ENCODE results near the gene TMEM82. TPM values are rescaled to one million over a fixed set of nuclear protein-coding genes. Genes with fewer than 3 reads are reported as not detected.

The TMEM82 gene
- total and polyA plus RNA-seq, 2 of the 13 experiments (the other 11 are each of a cell fraction or from before 2014, with no cell fraction given), result 0.24 to 0.97 TPM

- ChIA-PET POLR2A (interaction anchor here (0.6 to 0.7 kb wide), 2 partner anchors 33 to 286 kb away, joined by 3 to 4 read pairs; no protein-coding TSS in a partner anchor), CTCF (ENCODE audit: low intra/inter-chr PET ratio, low total read pairs) (no interaction called here)
- peak overlapping the region; percentile 18; the same call in 1 of the 2 replicates for H3K4me2 ChIP-seq (ENCODE audit: low read depth, low read length)
- H3K9ac ChIP-seq (ENCODE audit: insufficient read depth, low read depth, low read length), result no peak overlapping the region
- no peaks in the 10 kb centered on the region for H3K36me3 ChIP-seq (replicated peaks in 1 of 2; ENCODE audit: control insufficient read depth in 1 of 2, insufficient read depth in 2 of 2, low read length in 2 of 2)
- ATAC-seq (no peak), FAIRE-seq (no peak), DNase-seq (ENCODE audit: low spot score) (no peak)
- H3K27ac ChIP-seq (ENCODE audit: extremely low read length, insufficient read depth, low read length), result no peak overlapping the region
- no peaks in the 10 kb centered on the region for H3K79me2 ChIP-seq (ENCODE audit: insufficient read depth, low read length)
- in situ Hi-C loops (cut with HindIII; ENCODE audit: extremely low pct_ligation_motif_present, low pct_unique_long_range_greater_than_20kb) (no loop called here), intact Hi-C loops (cut with micrococcal nuclease; ENCODE audit: unreplicated experiment) (no loop called here)
- H3K27me3 ChIP-seq (ENCODE audit: control insufficient read depth in 1 of 2, insufficient read depth in 2 of 2, low read length in 2 of 2), result peaks cover 1 to 31% of the 10 kb centered on the region in 2 experiments
- no TSS peak for BruUV-seq (replicated peaks)
- H3K4me3 ChIP-seq (replicated peaks in 1 of 3; ENCODE audit: insufficient read depth in 1 of 3, low read depth in 2 of 3, low read length in 3 of 3), result no peak overlapping the region
- H4K20me1 ChIP-seq (ENCODE audit: insufficient read depth, low read length), result no peaks in the 10 kb centered on the region
- H3K9me3 ChIP-seq (ENCODE audit: low read length), result no peaks in the 10 kb centered on the region
- peaks cover 67% of the 10 kb centered on the region for H3K4me1 ChIP-seq (ENCODE audit: insufficient read depth, low read length)
- TF ChIP-seq, protein P1, sequence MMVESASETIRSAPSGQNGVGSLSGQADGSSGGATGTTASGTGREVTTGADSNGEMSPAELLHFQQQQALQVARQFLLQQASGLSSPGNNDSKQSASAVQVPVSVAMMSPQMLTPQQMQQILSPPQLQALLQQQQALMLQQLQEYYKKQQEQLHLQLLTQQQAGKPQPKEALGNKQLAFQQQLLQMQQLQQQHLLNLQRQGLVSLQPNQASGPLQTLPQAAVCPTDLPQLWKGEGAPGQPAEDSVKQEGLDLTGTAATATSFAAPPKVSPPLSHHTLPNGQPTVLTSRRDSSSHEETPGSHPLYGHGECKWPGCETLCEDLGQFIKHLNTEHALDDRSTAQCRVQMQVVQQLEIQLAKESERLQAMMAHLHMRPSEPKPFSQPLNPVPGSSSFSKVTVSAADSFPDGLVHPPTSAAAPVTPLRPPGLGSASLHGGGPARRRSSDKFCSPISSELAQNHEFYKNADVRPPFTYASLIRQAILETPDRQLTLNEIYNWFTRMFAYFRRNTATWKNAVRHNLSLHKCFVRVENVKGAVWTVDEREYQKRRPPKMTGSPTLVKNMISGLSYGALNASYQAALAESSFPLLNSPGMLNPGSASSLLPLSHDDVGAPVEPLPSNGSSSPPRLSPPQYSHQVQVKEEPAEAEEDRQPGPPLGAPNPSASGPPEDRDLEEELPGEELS (CRISPR knock-in tag; IDR thresholded peaks at IDR 0.05), result no peak
- TF ChIP-seq, protein P2, sequence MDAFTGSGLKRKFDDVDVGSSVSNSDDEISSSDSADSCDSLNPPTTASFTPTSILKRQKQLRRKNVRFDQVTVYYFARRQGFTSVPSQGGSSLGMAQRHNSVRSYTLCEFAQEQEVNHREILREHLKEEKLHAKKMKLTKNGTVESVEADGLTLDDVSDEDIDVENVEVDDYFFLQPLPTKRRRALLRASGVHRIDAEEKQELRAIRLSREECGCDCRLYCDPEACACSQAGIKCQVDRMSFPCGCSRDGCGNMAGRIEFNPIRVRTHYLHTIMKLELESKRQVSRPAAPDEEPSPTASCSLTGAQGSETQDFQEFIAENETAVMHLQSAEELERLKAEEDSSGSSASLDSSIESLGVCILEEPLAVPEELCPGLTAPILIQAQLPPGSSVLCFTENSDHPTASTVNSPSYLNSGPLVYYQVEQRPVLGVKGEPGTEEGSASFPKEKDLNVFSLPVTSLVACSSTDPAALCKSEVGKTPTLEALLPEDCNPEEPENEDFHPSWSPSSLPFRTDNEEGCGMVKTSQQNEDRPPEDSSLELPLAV (CRISPR knock-in tag; conservative IDR thresholded peaks at IDR 0.05; ENCODE audit: low read depth), result no peak
- TF ChIP-seq STAT5B (CRISPR knock-in tag; IDR thresholded peaks at IDR 0.05) (no peak), ATRX (CRISPR knock-in tag; IDR thresholded peaks at IDR 0.05; ENCODE audit: borderline replicate concordance) (no peak), FOXO1 (CRISPR knock-in tag; IDR thresholded peaks at IDR 0.05) (no peak), ZNF816 (CRISPR knock-in tag; IDR thresholded peaks at IDR 0.05; ENCODE audit: borderline replicate concordance) (no peak), NFATC3 (CRISPR knock-in tag; IDR thresholded peaks at IDR 0.05) (no peak), POLR2AphosphoS2 (IDR thresholded peaks at IDR 0.05; ENCODE audit: low read depth, low read length) (no peak), ZMYM2 (CRISPR knock-in tag; IDR thresholded peaks at IDR 0.05) (no peak)
- TF ChIP-seq, protein P3, sequence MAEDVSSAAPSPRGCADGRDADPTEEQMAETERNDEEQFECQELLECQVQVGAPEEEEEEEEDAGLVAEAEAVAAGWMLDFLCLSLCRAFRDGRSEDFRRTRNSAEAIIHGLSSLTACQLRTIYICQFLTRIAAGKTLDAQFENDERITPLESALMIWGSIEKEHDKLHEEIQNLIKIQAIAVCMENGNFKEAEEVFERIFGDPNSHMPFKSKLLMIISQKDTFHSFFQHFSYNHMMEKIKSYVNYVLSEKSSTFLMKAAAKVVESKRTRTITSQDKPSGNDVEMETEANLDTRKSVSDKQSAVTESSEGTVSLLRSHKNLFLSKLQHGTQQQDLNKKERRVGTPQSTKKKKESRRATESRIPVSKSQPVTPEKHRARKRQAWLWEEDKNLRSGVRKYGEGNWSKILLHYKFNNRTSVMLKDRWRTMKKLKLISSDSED (CRISPR knock-in tag; IDR thresholded peaks at IDR 0.05), result no peak
- no peak overlapping the region for H2AFZ ChIP-seq (ENCODE audit: low read length)
- 4% methylated on average over 5 of the region's 12 CpGs for WGBS (ENCODE audit: low lambda C conversion rate)
Observed at GRCh38 chr1:15750924-15751323, 8.6 kb downstream of the TMEM82 start.
